ENCODE results near the gene BET1L. TPM values are rescaled to one million over a fixed set of nuclear protein-coding genes. Genes with fewer than 3 reads are reported as not detected.

The BET1L gene
- total RNA-seq (2022; extraction: Qiagen RNA extraction; ENCODE audit: low read depth), result 28.4 to 49.2 TPM (median 46.5 TPM) in 5 replicates

GRCh38 chr11:207208-207862 is at the start of gene BET1L, which contains the start of gene RIC8A:
TSS of gene BET1L (minus strand) at chr11:207399. CDS start at chr11:207321, 78 bp downstream.
TSS of gene RIC8A (plus strand) at chr11:207708. CDS start at chr11:208855, 1,147 bp downstream.

GRCh38 chr11:236774-237767 is 29.9 kb upstream of the BET1L start, which contains the start of gene PSMD13:
TSS of gene PSMD13 (plus strand) at chr11:236976. CDS start at chr11:237050, 74 bp downstream.

GRCh38 chr11:235997-236773 is 29.0 kb upstream of the BET1L start, which contains the start of gene SIRT3:
TSS of gene SIRT3 (minus strand) at chr11:236342. CDS start at chr11:236328, 14 bp downstream.

GRCh38 chr11:192674-193128 is 14.5 kb downstream of the BET1L start, which contains the start of gene SCGB1C1:
TSS of gene SCGB1C1 (plus strand) at chr11:193078. CDS start at chr11:193100, 22 bp downstream.

Other genes starting within 250 kb of the BET1L start
- not detected in 5 replicates for gene SCGB1C1, start 14.3 kb downstream of the BET1L start, total RNA-seq (2022; extraction: Qiagen RNA extraction; ENCODE audit: low read depth)
- 101 to 126 TPM (median 120 TPM) in 5 replicates for gene RIC8A, start 309 bp upstream of the BET1L start, total RNA-seq (2022; extraction: Qiagen RNA extraction; ENCODE audit: low read depth)
- gene SIRT3, start 28.9 kb upstream of the BET1L start, total RNA-seq (2022; extraction: Qiagen RNA extraction; ENCODE audit: low read depth), result 17.0 to 20.8 TPM (median 20.4 TPM) in 5 replicates
- 150 to 190 TPM (median 171 TPM) in 5 replicates for gene PSMD13, start 29.6 kb upstream of the BET1L start, total RNA-seq (2022; extraction: Qiagen RNA extraction; ENCODE audit: low read depth)
- not detected in 5 replicates for gene NLRP6, start 71.0 kb upstream of the BET1L start, total RNA-seq (2022; extraction: Qiagen RNA extraction; ENCODE audit: low read depth)
- gene PGGHG, start 81.7 kb upstream of the BET1L start, total RNA-seq (2022; extraction: Qiagen RNA extraction; ENCODE audit: low read depth), result 5.8 to 14.1 TPM (median 10.6 TPM) in 5 replicates
- gene IFITM5, start 92.1 kb upstream of the BET1L start, total RNA-seq (2022; extraction: Qiagen RNA extraction; ENCODE audit: low read depth), result not detected in 5 replicates
- gene IFITM2, start 100.4 kb upstream of the BET1L start, total RNA-seq (2022; extraction: Qiagen RNA extraction; ENCODE audit: low read depth), result 54.7 to 70.8 TPM (median 61.4 TPM) in 5 replicates
- 0.26 to 0.53 TPM (median 0.51 TPM) in 3 of 5 replicates, not detected in the others for gene IFITM1, start 106.6 kb upstream of the BET1L start, total RNA-seq (2022; extraction: Qiagen RNA extraction; ENCODE audit: low read depth)
- 20.3 to 33.7 TPM (median 31.1 TPM) in 5 replicates for gene IFITM3, start 113.5 kb upstream of the BET1L start, total RNA-seq (2022; extraction: Qiagen RNA extraction; ENCODE audit: low read depth)
- gene B4GALNT4, start 162.1 kb upstream of the BET1L start, total RNA-seq (2022; extraction: Qiagen RNA extraction; ENCODE audit: low read depth), result 11.3 to 21.7 TPM (median 14.1 TPM) in 5 replicates
- gene PKP3, start 186.8 kb upstream of the BET1L start, total RNA-seq (2022; extraction: Qiagen RNA extraction; ENCODE audit: low read depth), result 23.3 to 42.5 TPM (median 38.8 TPM) in 5 replicates
- 57.1 to 99.3 TPM (median 83.7 TPM) in 5 replicates for gene SIGIRR, start 207.6 kb upstream of the BET1L start, total RNA-seq (2022; extraction: Qiagen RNA extraction; ENCODE audit: low read depth)
- gene ANO9, start 234.6 kb upstream of the BET1L start, total RNA-seq (2022; extraction: Qiagen RNA extraction; ENCODE audit: low read depth), result 0.44 to 1.5 TPM (median 1.1 TPM) in 5 replicates
- 26.9 to 53.0 TPM (median 47.1 TPM) in 5 replicates for gene PTDSS2, start 242.9 kb upstream of the BET1L start, total RNA-seq (2022; extraction: Qiagen RNA extraction; ENCODE audit: low read depth)

All from A549 treated with ZK216348 at 1 μM for 4 hours (cell line).